ENCODE measurements around the gene VWA1. TPM values are rescaled to one million over a fixed set of nuclear protein-coding genes. Genes with fewer than 3 reads are reported as not detected.

VWA1 gene
- total and polyA plus RNA-seq, 10 of the 15 experiments (the other 5 are each of a cell fraction or from before 2014, with no cell fraction given), result 0.02 to 1.7 (median 0.32) TPM; not detected in 2

DNA sequence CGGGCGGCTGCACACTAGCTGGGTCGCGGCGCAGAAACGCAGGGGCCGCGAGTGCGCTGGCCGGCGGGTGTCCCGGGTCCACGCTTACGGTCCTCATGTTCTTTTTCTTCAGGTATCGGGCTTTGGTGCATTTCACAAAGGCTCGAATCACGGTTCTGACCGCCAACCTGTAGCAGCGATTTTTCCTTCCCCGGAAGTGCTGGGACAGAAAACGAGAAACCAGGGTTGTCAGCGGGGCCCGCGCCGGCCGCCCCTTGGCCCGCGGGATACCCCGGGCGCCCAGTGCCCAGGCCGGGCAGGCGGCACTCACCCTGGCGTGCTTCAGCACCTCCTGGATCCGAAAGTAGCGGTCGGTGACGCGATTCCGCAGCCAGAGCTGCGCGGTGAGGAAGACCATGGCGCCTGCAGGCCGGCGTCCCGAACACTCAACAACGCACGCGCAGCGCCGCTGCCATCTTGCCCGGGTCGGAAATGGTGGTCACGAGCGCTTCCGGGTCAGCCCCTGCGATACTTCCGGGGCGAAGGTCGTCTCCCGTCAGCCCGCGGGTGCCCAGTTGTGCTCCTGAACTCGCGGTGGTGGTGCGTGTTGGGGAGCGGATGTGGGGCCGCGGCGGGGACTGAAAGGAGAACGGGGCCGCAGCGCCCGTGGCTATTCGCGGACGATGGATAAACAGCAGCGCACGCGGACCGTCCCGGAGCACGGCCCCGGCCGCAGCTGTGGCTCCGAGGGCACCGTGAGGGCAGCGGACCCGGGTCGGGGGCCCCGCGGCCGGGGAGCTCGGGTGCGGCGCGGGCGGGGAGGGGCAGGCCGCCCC lies 28.5 kb upstream of the VWA1 start, which contains the start of gene MRPL20 (continued):
- TF ChIP-seq, protein P1, sequence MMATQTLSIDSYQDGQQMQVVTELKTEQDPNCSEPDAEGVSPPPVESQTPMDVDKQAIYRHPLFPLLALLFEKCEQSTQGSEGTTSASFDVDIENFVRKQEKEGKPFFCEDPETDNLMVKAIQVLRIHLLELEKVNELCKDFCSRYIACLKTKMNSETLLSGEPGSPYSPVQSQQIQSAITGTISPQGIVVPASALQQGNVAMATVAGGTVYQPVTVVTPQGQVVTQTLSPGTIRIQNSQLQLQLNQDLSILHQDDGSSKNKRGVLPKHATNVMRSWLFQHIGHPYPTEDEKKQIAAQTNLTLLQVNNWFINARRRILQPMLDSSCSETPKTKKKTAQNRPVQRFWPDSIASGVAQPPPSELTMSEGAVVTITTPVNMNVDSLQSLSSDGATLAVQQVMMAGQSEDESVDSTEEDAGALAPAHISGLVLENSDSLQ (IDR thresholded peaks at IDR 0.05), result peak; percentile 75
- TF ChIP-seq SREBF2 (IDR thresholded peaks at IDR 0.05; ENCODE audit: low read length), result peak; percentile 75
- no peak for TF ChIP-seq SUPT20H (IDR thresholded peaks at IDR 0.05; ENCODE audit: borderline replicate concordance, control insufficient read depth, low read depth, low read length)
- peak; percentile 88 for TF ChIP-seq HCFC1 (IDR thresholded peaks at IDR 0.05; ENCODE audit: low read length)
- peak; percentile 99 for TF ChIP-seq TBL1XR1 (IDR thresholded peaks at IDR 0.05; ENCODE audit: low read depth, low read length)
- no peak for TF ChIP-seq CREB1 (IDR thresholded peaks at IDR 0.05; ENCODE audit: low read depth)
- TF ChIP-seq IKZF2 (IDR thresholded peaks at IDR 0.05), result no peak
- TF ChIP-seq JUNB (IDR thresholded peaks at IDR 0.05), result no peak
- TF ChIP-seq, protein P2, sequence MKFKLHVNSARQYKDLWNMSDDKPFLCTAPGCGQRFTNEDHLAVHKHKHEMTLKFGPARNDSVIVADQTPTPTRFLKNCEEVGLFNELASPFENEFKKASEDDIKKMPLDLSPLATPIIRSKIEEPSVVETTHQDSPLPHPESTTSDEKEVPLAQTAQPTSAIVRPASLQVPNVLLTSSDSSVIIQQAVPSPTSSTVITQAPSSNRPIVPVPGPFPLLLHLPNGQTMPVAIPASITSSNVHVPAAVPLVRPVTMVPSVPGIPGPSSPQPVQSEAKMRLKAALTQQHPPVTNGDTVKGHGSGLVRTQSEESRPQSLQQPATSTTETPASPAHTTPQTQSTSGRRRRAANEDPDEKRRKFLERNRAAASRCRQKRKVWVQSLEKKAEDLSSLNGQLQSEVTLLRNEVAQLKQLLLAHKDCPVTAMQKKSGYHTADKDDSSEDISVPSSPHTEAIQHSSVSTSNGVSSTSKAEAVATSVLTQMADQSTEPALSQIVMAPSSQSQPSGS (IDR thresholded peaks at IDR 0.05; ENCODE audit: low read length), result no peak
- no peak for TF ChIP-seq SMAD1 (IDR thresholded peaks at IDR 0.05; ENCODE audit: low read depth, partially characterized antibody)
- no peak for TF ChIP-seq KAT2A (conservative IDR thresholded peaks at IDR 0.05; ENCODE audit: control insufficient read depth, low read depth, low read length)
- TF ChIP-seq, protein P3, sequence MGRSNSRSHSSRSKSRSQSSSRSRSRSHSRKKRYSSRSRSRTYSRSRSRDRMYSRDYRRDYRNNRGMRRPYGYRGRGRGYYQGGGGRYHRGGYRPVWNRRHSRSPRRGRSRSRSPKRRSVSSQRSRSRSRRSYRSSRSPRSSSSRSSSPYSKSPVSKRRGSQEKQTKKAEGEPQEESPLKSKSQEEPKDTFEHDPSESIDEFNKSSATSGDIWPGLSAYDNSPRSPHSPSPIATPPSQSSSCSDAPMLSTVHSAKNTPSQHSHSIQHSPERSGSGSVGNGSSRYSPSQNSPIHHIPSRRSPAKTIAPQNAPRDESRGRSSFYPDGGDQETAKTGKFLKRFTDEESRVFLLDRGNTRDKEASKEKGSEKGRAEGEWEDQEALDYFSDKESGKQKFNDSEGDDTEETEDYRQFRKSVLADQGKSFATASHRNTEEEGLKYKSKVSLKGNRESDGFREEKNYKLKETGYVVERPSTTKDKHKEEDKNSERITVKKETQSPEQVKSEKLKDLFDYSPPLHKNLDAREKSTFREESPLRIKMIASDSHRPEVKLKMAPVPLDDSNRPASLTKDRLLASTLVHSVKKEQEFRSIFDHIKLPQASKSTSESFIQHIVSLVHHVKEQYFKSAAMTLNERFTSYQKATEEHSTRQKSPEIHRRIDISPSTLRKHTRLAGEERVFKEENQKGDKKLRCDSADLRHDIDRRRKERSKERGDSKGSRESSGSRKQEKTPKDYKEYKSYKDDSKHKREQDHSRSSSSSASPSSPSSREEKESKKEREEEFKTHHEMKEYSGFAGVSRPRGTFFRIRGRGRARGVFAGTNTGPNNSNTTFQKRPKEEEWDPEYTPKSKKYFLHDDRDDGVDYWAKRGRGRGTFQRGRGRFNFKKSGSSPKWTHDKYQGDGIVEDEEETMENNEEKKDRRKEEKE (IDR thresholded peaks at IDR 0.05), result no peak; the same call in 1 of the 2 replicates
- TF ChIP-seq MEF2A (IDR thresholded peaks at IDR 0.05; ENCODE audit: insufficient read depth, low read depth, low read length), result peak; percentile 53; the same call in 1 of the 2 replicates
- no peak for TF ChIP-seq HDAC6 (IDR thresholded peaks at IDR 0.05; ENCODE audit: unreplicated experiment)
- TF ChIP-seq, protein P4, sequence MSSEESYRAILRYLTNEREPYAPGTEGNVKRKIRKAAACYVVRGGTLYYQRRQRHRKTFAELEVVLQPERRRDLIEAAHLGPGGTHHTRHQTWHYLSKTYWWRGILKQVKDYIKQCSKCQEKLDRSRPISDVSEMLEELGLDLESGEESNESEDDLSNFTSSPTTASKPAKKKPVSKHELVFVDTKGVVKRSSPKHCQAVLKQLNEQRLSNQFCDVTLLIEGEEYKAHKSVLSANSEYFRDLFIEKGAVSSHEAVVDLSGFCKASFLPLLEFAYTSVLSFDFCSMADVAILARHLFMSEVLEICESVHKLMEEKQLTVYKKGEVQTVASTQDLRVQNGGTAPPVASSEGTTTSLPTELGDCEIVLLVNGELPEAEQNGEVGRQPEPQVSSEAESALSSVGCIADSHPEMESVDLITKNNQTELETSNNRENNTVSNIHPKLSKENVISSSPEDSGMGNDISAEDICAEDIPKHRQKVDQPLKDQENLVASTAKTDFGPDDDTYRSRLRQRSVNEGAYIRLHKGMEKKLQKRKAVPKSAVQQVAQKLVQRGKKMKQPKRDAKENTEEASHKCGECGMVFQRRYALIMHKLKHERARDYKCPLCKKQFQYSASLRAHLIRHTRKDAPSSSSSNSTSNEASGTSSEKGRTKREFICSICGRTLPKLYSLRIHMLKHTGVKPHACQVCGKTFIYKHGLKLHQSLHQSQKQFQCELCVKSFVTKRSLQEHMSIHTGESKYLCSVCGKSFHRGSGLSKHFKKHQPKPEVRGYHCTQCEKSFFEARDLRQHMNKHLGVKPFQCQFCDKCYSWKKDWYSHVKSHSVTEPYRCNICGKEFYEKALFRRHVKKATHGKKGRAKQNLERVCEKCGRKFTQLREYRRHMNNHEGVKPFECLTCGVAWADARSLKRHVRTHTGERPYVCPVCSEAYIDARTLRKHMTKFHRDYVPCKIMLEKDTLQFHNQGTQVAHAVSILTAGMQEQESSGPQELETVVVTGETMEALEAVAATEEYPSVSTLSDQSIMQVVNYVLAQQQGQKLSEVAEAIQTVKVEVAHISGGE (CRISPR knock-in tag; IDR thresholded peaks at IDR 0.05), result no peak
- peak; percentile 98 for TF ChIP-seq POLR2A (IDR thresholded peaks at IDR 0.05; ENCODE audit: low read depth, low read length)
- no peak for TF ChIP-seq CHD4 (IDR thresholded peaks at IDR 0.05)
- peak; percentile 55 for TF ChIP-seq NRF1 (conservative IDR thresholded peaks at IDR 0.05; ENCODE audit: low read depth, low read length)
- TF ChIP-seq, protein P5, sequence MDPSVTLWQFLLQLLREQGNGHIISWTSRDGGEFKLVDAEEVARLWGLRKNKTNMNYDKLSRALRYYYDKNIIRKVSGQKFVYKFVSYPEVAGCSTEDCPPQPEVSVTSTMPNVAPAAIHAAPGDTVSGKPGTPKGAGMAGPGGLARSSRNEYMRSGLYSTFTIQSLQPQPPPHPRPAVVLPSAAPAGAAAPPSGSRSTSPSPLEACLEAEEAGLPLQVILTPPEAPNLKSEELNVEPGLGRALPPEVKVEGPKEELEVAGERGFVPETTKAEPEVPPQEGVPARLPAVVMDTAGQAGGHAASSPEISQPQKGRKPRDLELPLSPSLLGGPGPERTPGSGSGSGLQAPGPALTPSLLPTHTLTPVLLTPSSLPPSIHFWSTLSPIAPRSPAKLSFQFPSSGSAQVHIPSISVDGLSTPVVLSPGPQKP (IDR thresholded peaks at IDR 0.05; ENCODE audit: low read depth, low read length), result peak; percentile 79
- TF ChIP-seq PML (IDR thresholded peaks at IDR 0.05; ENCODE audit: low read length), result no peak
- TF ChIP-seq, protein P6, sequence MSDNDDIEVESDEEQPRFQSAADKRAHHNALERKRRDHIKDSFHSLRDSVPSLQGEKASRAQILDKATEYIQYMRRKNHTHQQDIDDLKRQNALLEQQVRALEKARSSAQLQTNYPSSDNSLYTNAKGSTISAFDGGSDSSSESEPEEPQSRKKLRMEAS (IDR thresholded peaks at IDR 0.05; ENCODE audit: low read depth, low read length), result peak; percentile 88
